HG03432 (cell line): Measurements from ENCODE around the gene H1-8.
"Not testable (repeated sequence)": the region's sequence is repeated elsewhere in the genome, so short reads cannot be mapped to it uniquely, and the experiment has no call there.

Source experiments
- ATAC-seq: cut with Tn5 transposase; IDR thresholded peaks from one replicate; pipeline ENCODE4 v1.9.1; 2021; ENCODE audit warnings: mild to moderate bottlenecking, moderate library complexity; ENCODE audit not compliant: unreplicated experiment

The H1-8 gene, protein sequence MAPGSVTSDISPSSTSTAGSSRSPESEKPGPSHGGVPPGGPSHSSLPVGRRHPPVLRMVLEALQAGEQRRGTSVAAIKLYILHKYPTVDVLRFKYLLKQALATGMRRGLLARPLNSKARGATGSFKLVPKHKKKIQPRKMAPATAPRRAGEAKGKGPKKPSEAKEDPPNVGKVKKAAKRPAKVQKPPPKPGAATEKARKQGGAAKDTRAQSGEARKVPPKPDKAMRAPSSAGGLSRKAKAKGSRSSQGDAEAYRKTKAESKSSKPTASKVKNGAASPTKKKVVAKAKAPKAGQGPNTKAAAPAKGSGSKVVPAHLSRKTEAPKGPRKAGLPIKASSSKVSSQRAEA

DNA sequence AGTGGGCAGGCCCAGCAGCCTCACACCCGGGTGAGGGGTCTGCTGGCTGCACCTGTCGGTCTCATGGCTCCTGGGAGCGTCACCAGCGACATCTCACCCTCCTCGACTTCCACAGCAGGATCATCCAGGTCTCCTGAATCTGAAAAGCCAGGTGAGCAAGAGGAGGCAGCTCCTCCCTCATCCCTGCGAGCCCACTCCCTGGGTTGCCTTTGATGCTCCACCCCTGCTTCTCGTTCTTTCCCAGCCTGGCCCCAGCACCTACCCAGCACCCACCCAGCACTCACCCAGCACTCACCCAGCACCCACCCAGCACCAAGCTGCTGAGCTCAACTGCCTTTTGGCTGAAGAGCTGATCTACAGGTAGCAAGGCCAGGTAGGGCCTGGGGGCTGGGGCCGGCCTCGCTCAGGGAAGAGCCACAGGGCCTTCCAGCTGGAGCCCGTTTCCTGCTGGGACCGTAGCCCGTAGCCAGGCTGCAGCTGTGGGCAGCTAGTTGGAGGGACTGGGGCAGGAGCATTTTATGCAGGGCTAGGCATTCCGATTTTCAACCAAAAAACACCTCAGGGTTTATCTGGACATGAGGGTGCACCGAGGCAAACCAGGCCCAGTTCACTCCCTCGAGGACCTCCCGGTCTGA, at the start of gene H1-8:
Gene H1-8 (plus strand): TSS at position 20 of the 635 bp plus-strand sequence. CDS start 44 bp downstream, at position 64.
- ATAC-seq: no peak

GRCh38 chr3:129493206-129493605, 49.8 kb upstream of the H1-8 start:
- no peak for ATAC-seq

DNA sequence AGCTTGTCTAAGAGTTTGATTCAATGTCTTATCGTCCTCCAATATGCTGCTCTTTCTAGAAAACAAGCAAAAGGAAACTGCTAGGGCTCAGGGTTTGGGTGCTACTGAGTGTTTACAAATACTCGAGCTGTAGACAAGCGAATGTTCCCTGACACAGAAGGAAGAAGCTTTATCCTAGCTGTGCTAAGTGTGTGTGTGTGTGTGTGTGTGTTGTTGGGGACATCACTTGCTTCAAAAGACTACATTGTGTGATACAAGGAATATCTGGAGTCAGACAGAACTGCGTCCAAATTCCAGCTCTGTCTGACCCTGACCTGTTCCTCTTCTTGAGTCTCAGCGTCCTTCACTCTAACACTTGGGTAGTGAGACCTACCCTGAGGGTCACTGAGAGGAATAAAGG, 48.5 kb upstream of the H1-8 start:
- ATAC-seq: not testable (repeated sequence)

DNA sequence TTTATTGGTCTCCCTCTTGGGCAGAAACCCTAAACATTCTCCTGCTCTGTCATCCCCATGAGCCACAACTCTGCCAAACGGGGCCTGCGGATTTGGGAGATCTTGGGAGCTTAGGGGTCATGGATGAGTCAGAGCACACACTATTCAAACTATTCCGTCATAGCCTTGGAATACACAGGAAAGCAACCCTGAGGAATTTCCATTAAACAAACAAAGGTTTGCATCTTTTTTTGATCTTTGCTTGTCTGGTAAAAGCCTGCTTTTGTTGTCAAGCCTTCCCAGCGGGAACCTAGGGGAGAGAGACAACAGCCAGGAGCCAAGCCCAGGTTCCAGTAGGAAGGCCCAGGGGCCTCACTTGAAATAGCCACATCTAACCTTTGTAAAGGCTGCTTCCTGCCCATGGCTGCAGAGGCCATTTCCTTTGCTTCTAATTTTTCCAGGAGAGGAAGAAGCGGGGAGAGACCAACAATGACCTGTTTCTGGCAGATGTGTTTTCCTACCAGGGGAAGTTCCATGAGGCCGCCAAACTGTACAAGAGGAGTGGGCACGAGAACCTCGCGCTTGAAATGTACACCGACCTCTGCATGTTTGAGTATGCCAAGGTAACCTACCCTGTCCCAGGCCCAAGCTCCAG, 47.9 kb upstream of the H1-8 start:
- ATAC-seq: not testable (repeated sequence)

- not testable (repeated sequence) for ATAC-seq
These were observed 45.1 kb upstream of the H1-8 start for GRCh38 chr3:129497876-129498275.

DNA sequence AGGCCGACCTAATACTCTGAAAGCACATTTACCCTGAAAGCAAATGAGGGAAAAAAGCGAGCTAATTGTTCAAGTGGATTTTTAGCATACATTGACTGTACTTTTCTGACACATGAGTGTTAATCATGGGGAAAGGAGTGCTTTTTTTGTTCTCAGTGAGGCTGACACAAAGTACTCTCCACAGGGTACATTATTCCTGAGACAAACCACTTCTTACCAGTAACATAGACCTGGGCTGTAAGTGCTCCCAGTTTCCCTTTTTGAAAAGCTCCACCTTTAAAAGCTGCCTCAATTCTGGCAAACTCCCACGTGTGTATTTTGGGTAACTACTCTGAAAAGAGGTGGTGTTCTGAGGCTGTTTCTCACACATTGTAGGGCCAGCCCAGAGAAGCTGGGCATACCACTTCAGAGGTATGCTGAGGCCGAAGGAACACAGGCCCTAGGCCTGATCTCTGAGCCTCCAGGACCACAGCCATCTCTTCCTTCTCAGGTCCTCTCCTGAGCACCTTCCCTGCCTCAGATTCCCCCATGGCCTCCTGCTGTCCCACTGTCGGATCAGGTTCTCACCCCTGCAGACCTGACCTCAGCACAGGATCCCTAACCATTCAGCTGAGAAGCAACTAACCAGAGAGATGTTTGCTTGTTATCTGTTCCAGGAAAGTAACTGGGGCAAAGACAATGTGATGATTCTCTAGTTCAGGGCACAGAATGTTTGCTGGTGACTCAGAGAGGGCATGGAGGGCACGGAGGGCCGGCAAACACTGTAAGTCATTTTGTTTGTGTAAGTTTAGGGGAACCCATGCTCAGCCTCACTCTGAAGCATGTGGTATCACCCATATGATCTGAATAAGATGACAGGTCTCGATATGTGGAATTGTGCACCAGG, 44.1 kb upstream of the H1-8 start:
- ATAC-seq: not testable (repeated sequence)

- ATAC-seq: not testable (repeated sequence)
These were observed 43.2 kb upstream of the H1-8 start for GRCh38 chr3:129499604-129500333.

DNA sequence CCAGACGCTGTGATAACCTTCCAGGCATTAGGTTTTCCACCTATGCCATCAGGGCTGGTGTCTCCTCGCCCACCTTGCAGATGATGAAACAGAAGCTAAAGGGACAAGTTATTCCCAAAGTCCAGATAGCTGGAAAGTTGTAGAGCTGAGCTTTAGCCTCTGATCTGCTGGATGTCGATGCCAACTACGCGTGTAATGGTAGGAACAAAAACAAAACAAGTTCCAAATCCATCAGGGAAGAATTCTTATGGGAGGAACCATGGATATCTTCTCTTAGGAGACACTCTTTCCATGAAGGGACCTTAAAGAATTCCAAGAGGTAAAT, 42.7 kb upstream of the H1-8 start:
- no peak for ATAC-seq

DNA sequence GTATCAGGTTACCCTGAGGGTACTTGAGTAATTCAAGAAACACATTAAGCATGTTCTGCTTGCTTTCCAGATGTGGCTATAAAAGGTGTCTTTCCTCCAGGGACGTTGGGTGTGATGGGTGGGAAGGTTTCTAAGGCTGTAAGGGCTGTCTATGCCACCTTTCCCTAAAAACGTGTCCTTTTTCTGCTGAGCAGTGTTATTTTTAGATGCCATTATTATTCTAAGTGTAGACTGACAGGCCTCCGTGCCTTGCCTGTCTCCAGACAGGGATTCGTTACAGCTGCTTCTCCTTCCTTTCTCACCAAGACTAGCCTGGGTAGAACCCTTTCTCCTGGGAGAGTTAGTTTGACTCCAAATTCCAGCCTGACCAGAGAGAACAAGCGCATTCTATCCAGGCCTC, 41.3 kb upstream of the H1-8 start:
- no peak for ATAC-seq

DNA sequence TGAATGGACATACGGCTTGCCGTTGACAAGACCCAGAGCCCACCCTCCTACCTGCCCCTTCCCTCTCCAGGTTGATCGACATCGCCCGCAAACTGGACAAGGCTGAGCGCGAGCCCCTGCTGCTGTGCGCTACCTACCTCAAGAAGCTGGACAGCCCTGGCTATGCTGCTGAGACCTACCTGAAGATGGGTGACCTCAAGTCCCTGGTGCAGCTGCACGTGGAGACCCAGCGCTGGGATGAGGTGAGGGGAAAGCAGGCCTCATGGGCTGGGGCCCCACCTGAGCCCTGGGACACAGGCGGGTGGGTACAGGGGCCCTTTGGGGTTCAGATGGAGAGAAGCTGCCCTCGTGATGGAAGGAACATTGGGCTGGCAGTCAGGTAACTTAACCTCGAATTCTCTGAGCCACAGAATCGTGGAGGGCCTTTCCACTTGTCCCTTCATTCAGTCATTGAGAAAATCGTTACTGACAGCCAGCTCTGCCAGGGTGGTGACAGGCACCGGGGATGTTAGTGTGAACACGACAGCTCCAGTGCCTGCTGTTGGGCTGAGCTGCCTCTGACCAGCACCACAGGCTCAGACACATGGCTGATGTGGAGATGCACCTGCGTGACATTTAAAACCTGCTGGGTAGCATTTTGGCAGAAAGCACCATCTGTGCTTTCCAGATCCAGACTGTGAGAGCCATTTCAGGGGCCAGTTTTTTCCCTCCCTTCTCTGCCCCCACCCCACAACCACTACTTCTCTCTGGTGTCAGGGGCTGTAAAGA, 40.1 kb upstream of the H1-8 start:
- no peak for ATAC-seq

DNA sequence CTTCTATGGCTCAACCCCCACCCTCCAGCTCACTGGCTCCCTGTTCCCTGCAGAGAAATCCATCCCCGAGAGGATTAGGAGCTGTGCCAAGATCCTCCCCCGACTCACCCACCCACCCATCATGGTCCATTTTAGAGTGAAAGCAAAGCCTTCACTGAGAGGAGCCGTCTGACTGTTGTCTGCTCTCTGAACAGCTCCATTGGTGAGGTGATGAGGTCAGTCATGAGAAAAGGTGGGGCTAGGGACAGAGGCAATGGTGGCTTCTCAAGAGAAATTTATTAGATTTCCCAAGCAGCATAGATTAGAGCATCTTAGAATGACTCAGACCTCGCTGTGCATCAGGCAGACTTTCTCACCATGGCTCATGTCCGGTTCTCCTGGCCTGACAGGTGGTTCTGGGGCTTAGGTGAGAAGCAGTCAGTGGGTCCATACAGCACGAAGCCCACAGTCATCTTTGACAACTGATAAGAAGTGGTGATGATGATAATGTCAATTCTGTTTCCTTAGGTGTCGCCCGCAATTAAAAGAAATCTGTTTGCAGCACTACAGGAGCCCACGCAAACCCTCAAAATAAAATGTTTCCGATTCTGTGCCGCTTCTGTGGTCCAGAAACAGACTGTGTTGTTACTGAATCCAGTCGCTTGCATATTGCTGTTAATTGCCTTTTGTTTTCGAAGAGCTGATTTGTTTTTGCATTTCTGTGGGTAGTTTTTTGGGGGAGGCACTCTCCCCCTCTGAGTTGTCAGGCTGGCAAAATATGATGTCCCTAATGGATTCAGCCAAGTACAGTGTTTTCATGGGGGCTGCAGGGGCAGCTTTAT, 39.3 kb upstream of the H1-8 start:
- no peak for ATAC-seq

GRCh38 chr3:129504471-129505100, 38.4 kb upstream of the H1-8 start:
- ATAC-seq: no peak

- ATAC-seq: no peak
These were observed 37.6 kb upstream of the H1-8 start for GRCh38 chr3:129505341-129505740.

GRCh38 chr3:129506231-129506742, 36.7 kb upstream of the H1-8 start:
- no peak for ATAC-seq

DNA sequence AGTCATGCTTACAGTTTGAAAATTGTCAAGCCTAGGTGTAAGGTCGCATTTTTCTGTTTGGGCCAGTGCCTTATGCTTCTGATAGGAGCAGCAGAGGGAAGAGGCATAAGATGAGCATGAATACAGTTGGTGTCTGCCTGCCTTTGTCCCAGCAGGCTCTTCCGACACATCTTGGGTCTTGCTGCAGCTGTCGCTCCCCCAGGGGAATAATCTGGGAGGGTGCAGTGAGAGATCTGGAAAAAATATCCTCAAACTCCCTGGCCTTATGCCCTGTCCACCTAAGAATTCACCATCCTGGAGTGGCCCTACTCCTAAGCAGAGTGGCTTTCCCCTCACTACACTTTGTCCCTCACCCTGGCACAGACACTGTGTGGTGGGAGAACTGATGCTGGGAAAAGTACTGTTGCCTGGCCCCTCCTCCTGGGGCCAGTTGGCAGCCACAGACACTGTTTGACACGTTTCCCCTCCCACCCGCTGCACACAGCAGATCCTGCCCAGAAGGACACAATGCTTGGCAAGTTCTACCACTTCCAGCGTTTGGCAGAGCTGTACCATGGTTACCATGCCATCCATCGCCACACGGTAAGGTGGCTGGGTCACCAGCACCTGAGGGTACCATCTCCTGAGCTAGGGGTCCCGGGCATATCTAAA, 35.7 kb upstream of the H1-8 start:
- ATAC-seq: no peak

DNA sequence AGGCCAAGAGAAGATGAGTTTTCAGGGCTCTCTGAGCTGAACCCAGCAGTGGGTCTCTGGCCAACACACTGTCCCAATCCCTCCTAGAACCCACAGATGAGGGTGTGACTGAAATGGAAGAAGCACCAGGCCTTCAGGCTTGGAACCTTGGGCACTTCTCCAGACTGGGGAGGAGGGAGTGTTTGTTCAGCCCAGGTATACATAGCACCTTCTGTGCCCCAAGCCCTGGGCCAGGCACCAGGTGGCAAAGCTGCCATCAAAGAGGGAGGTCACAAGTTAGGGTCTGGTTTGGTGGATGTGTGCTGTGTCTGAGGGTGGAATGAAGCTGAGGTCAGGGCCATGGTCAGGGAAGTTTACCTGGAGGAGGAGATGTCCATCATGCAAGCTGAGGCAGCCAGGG, 30.4 kb upstream of the H1-8 start:
- no peak for ATAC-seq

DNA sequence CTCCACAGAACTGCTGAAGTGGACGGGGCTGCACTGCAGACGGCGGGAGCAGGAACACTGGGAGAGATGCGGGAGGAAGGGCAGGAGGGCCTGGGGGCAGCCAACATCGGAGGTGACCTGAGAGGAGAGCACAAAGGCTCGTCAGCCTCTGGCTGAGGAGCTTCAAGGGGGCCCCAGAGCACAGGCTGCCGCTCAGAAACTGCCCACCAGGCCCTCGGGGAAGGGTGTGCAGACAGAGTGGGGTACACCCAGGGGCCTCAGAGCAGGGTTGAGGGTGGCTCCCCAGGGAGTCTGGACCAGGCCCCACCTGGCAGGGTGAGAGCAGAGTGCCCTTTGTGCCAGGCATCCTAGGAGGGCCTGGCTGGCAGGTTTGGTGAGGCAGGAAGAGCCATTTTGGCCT, 29.3 kb upstream of the H1-8 start:
- no peak for ATAC-seq

- no peak for ATAC-seq
These were observed 28.9 kb upstream of the H1-8 start for GRCh38 chr3:129514110-129514509.
